GM12878 (cell line): Measurements from ENCODE around the gene TBC1D9B. TPM values are rescaled to one million over a fixed set of nuclear protein-coding genes. Genes with fewer than 3 reads are reported as not detected.

ENCODE experiments used
- ATAC-seq: fragments of 200-7000 bp; cut with Tn5 transposase; 3 replicates; pipeline ENCODE4 v1.9.1; 2020; ENCODE audit warnings: mild to moderate bottlenecking, moderate library complexity
- BruUV-seq: library from RNA; stranded (reverse); fragments of 400-500 nt; replicated peaks from 2 replicates; lab custom pipeline; 2021; lab: Mats Ljungman, UMichigan
- CTCF ChIA-PET: fragments of 300-600 bp; sonication (Branson Sonifier 250); formaldehyde crosslinking; extraction: SDS; loops from one replicate; lab custom pipeline; 2021; ENCODE audit warnings: inconsistent platforms; lab: Yijun Ruan, JAX
- POLR2A ChIA-PET: fragments of 350-600 bp; formaldehyde crosslinking; extraction: SDS; loops from one replicate; lab custom pipeline; 2021; ENCODE audit warnings: inconsistent platforms; lab: Charles Lee
- RAD21 ChIA-PET: fragments of 300-600 bp; sonication (Branson Sonifier 250); formaldehyde crosslinking; loops from one replicate; lab custom pipeline; 2023; ENCODE audit warnings: antibody characterized with exemption; ENCODE audit not compliant: unreplicated experiment; lab: Charles Lee
- SMC1A ChIA-PET: fragments of 300-600 bp; sonication (Branson Sonifier 250); formaldehyde crosslinking; loops from one replicate; lab custom pipeline; 2023; ENCODE audit not compliant: unreplicated experiment, uncharacterized antibody; lab: Charles Lee
- DNase-seq: peaks from one replicate; pipeline ENCODE4 v3.0.0-alpha.2; 2011; ENCODE audit warnings: low read depth, low spot score
- FAIRE-seq: peaks from 3 replicates; lab custom pipeline; 2011; peaks lifted over from hg19 to GRCh38; lab: Jason Lieb, UNC
- H2AFZ ChIP-seq: 2 replicates; pipeline ENCODE4 v1.6.0; 2011; ENCODE audit warnings: low read depth, low read length, control low read depth; ENCODE audit not compliant: control insufficient read depth
- H3K27ac ChIP-seq: 2 replicates; pipeline ENCODE4 v1.5.1; 2011; ENCODE audit warnings: control low read depth; ENCODE audit not compliant: control insufficient read depth, insufficient read depth
- H3K27me3 ChIP-seq, 2 experiments: replicated peaks in 1 of 2; 2 replicates each; pipeline versions ENCODE4 v1.6.0 to v1.6.1; 2011; ENCODE audit warnings: low read length in 1 of 2; ENCODE audit not compliant: control insufficient read depth in 2 of 2, insufficient read depth in 2 of 2
- H3K36me3 ChIP-seq, 2 experiments: 2 replicates each; pipeline ENCODE4 v1.5.1; 2011; ENCODE audit warnings: low read length in 1 of 2; ENCODE audit not compliant: control insufficient read depth in 2 of 2, insufficient read depth in 2 of 2
- H3K4me1 ChIP-seq: 2 replicates; pipeline ENCODE4 v1.6.1; 2011; ENCODE audit warnings: mild to moderate bottlenecking, low read length, moderate library complexity, mixed read lengths; ENCODE audit not compliant: control insufficient read depth, insufficient read depth
- H3K4me2 ChIP-seq: 2 replicates; pipeline ENCODE4 v1.6.0; 2011; ENCODE audit warnings: control low read depth; ENCODE audit not compliant: control insufficient read depth, insufficient read depth
- H3K4me3 ChIP-seq: fragments of 200-600 bp; sonication (generic); 2 replicates; pipeline ENCODE4 v1.5.1; 2016
- H3K79me2 ChIP-seq: 2 replicates; pipeline ENCODE4 v1.6.0; 2011; ENCODE audit warnings: low read length; ENCODE audit not compliant: control insufficient read depth, insufficient read depth
- H3K9ac ChIP-seq: 2 replicates; pipeline ENCODE4 v1.8.0; 2011; ENCODE audit warnings: low read length, control low read depth, mixed read lengths; ENCODE audit not compliant: control insufficient read depth, insufficient read depth
- H3K9me3 ChIP-seq: replicated peaks from 3 replicates; pipeline ENCODE4 v1.5.1; 2011; ENCODE audit warnings: mild to moderate bottlenecking, low read length; ENCODE audit not compliant: control insufficient read depth, insufficient read depth
- H4K20me1 ChIP-seq: 2 replicates; pipeline ENCODE4 v1.6.0; 2011; ENCODE audit not compliant: control insufficient read depth, insufficient read depth
- ATF7 ChIP-seq: fragments of 450-650 bp; IDR thresholded peaks from 2 replicates; pipeline ENCODE4 v1.6.1; 2016; ENCODE audit warnings: low read depth, mild to moderate bottlenecking
- GABPA ChIP-seq: IDR thresholded peaks from 2 replicates; pipeline ENCODE4 v1.6.1; 2014; ENCODE audit warnings: antibody characterized with exemption, low read depth, mild to moderate bottlenecking, inconsistent platforms
- MYC ChIP-seq: IDR thresholded peaks from 2 replicates; pipeline ENCODE4 v1.6.1; 2011; ENCODE audit warnings: mild to moderate bottlenecking, low read length, moderate library complexity, inconsistent platforms; ENCODE audit not compliant: insufficient read depth, insufficient replicate concordance, insufficient read length, severe bottlenecking
- NBN ChIP-seq: fragments of 450-650 bp; IDR thresholded peaks from 2 replicates; pipeline ENCODE4 v1.6.1; 2016
- NR2C2 ChIP-seq: IDR thresholded peaks from 2 replicates; pipeline ENCODE4 v1.6.1; 2011; ENCODE audit warnings: borderline replicate concordance, low read depth; ENCODE audit not compliant: control insufficient read depth, insufficient read length
- RAD21 ChIP-seq: IDR thresholded peaks from 2 replicates; pipeline ENCODE4 v1.6.1; 2011; ENCODE audit warnings: mild to moderate bottlenecking, low read depth, low read length, moderate library complexity; ENCODE audit not compliant: insufficient read depth
- RB1 ChIP-seq: fragments of 450-650 bp; formaldehyde crosslinking; IDR thresholded peaks from 2 replicates; pipeline ENCODE4 v1.6.1; 2017; ENCODE audit warnings: mild to moderate bottlenecking, borderline replicate concordance
- RUNX3 ChIP-seq: IDR thresholded peaks from 2 replicates; pipeline ENCODE4 v1.6.1; 2012; ENCODE audit warnings: low read length, inconsistent platforms
- TCF3 ChIP-seq: IDR thresholded peaks from 2 replicates; pipeline ENCODE4 v1.6.1; 2012; ENCODE audit warnings: low read depth, mild to moderate bottlenecking, low read length, borderline replicate concordance; ENCODE audit not compliant: insufficient read depth
- ZNF274 ChIP-seq: IDR thresholded peaks from one replicate; pipeline ENCODE4 v1.8.0; 2011; ENCODE audit not compliant: insufficient read length, insufficient read depth
- ZSCAN29 ChIP-seq: fragments of 450-650 bp; IDR thresholded peaks from 2 replicates; pipeline ENCODE4 v1.6.1; 2017; ENCODE audit warnings: mild to moderate bottlenecking, moderate library complexity
- WGBS: methylation state at CpG from one replicate; pipeline ENCODE4 v1.1.6; 2016; ENCODE audit warnings: low lambda C conversion rate; ENCODE audit not compliant: insufficient replicate concordance, insufficient coverage; ENCODE audit errors: missing lambda C conversion rate; 5-methylcytosine and 5-hydroxymethylcytosine counted together
- in situ Hi-C: fragments of 300-500 bp; cut with MboI; formaldehyde crosslinking; loops from 9 replicates; pipeline ENCODE4 v1.14.3; 2018; ENCODE audit warnings: mixed read lengths
- intact Hi-C: fragments of 100-400 bp; cut with micrococcal nuclease; formaldehyde crosslinking; loops from one replicate; pipeline ENCODE4 v1.14.2; 2022; ENCODE audit not compliant: unreplicated experiment
- polyA plus RNA-seq, 11 experiments: library from polyadenylated mRNA; depleted of rRNA in 4 of 11; unstranded in 6 of 11; stranded (reverse) in 5 of 11; fragments of >200 nt; fragmentation: Nextera tagmentation in 4 of 11; fragmentation: Illumina TruSeq in 1 of 11; extraction: Ambion mirVana in 4 of 11; extraction: Trizol in 1 of 11; gene quantifications; 1 replicate in 1 of 11; 2 replicates in 10 of 11; pipeline versions ENCODE4 v1.2.1 to v1.2.3, GENCODE V29; 2011 to 2016; ENCODE audit warnings: inconsistent platforms in 2 of 11, missing spikeins in 2 of 11, low read depth in 1 of 11
- total RNA-seq, 4 experiments: library from RNA; depleted of rRNA in 3 of 4; stranded (reverse); fragments of >200 nt in 3 of 4; fragmentation: Illumina TruSeq in 1 of 4; extraction: Trizol in 1 of 4; gene quantifications; 2 replicates each; pipeline versions ENCODE4 v1.2.1 to v1.2.3, GENCODE V29; 2013 to 2021
- TF ChIP-seq, protein P1 (sequence below), 3 experiments: IDR thresholded peaks in 2 of 3; conservative IDR thresholded peaks in 1 of 3; 2 replicates each; pipeline ENCODE4 v1.5.1; 2011; ENCODE audit warnings: low read depth in 3 of 3, low read length in 3 of 3, mild to moderate bottlenecking in 3 of 3, control low read depth in 2 of 3, moderate library complexity in 2 of 3, inconsistent platforms in 1 of 3, mixed read lengths in 1 of 3; ENCODE audit not compliant: control insufficient read depth in 2 of 3, insufficient read depth in 1 of 3; ENCODE audit errors: extremely low read depth in 1 of 3
- TF ChIP-seq, protein P2 (sequence below): fragments of 450-650 bp; IDR thresholded peaks from 2 replicates; pipeline ENCODE4 v1.6.1; 2014; ENCODE audit warnings: mild to moderate bottlenecking
- TF ChIP-seq, protein P3 (sequence below): fragments of 450-650 bp; IDR thresholded peaks from 2 replicates; pipeline ENCODE4 v1.6.1; 2017; ENCODE audit warnings: mild to moderate bottlenecking, low read depth, inconsistent platforms; ENCODE audit not compliant: poor library complexity, severe bottlenecking
- TF ChIP-seq, protein P4 (sequence below): fragments of 150-350 bp; IDR thresholded peaks from 2 replicates; pipeline ENCODE4 v1.6.1; 2014; ENCODE audit warnings: mild to moderate bottlenecking, low read depth, low read length

TBC1D9B gene
- total and polyA plus RNA-seq, 10 of the 15 experiments (the other 5 are each of a cell fraction or from before 2014, with no cell fraction given): 4.0 to 74.2 (median 34.6) TPM

DNA sequence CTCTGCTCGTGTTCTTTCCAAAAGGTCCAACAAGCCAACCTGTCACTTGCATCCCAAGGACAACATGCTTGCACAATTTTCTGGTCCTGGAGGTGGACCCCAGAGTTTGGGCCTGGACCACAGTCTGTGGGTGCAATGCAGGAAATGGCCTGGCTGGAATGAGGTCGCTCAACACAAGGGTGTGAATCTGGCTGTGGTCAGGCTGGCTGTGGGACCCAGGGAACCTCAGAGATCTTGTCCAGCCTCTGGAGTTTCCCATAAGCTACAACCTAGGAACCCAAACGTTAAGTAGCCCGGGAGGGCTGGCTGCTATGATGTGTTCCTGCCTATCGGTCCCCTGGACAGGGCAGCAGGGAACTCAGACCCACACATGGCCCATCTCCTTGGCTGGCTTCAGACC, 15.4 kb downstream of the TBC1D9B start (continued):
- TF ChIP-seq, protein P1, sequence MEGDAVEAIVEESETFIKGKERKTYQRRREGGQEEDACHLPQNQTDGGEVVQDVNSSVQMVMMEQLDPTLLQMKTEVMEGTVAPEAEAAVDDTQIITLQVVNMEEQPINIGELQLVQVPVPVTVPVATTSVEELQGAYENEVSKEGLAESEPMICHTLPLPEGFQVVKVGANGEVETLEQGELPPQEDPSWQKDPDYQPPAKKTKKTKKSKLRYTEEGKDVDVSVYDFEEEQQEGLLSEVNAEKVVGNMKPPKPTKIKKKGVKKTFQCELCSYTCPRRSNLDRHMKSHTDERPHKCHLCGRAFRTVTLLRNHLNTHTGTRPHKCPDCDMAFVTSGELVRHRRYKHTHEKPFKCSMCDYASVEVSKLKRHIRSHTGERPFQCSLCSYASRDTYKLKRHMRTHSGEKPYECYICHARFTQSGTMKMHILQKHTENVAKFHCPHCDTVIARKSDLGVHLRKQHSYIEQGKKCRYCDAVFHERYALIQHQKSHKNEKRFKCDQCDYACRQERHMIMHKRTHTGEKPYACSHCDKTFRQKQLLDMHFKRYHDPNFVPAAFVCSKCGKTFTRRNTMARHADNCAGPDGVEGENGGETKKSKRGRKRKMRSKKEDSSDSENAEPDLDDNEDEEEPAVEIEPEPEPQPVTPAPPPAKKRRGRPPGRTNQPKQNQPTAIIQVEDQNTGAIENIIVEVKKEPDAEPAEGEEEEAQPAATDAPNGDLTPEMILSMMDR (IDR thresholded peaks at IDR 0.05 in 2 of 3, conservative IDR thresholded peaks at IDR 0.05 in 1 of 3; ENCODE audit: control insufficient read depth in 2 of 3, extremely low read depth in 1 of 3, insufficient read depth in 1 of 3, low read depth in 3 of 3, low read length in 3 of 3): 0 out of 6 replicates have a peak, but pooled peaks of 1 of the 3 experiments have one; percentile 3
- TF ChIP-seq GABPA: no peak
- TF ChIP-seq, protein P2, sequence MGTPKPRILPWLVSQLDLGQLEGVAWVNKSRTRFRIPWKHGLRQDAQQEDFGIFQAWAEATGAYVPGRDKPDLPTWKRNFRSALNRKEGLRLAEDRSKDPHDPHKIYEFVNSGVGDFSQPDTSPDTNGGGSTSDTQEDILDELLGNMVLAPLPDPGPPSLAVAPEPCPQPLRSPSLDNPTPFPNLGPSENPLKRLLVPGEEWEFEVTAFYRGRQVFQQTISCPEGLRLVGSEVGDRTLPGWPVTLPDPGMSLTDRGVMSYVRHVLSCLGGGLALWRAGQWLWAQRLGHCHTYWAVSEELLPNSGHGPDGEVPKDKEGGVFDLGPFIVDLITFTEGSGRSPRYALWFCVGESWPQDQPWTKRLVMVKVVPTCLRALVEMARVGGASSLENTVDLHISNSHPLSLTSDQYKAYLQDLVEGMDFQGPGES: no peak
- no peak for TF ChIP-seq ATF7
- TF ChIP-seq ZSCAN29: no peak

DNA sequence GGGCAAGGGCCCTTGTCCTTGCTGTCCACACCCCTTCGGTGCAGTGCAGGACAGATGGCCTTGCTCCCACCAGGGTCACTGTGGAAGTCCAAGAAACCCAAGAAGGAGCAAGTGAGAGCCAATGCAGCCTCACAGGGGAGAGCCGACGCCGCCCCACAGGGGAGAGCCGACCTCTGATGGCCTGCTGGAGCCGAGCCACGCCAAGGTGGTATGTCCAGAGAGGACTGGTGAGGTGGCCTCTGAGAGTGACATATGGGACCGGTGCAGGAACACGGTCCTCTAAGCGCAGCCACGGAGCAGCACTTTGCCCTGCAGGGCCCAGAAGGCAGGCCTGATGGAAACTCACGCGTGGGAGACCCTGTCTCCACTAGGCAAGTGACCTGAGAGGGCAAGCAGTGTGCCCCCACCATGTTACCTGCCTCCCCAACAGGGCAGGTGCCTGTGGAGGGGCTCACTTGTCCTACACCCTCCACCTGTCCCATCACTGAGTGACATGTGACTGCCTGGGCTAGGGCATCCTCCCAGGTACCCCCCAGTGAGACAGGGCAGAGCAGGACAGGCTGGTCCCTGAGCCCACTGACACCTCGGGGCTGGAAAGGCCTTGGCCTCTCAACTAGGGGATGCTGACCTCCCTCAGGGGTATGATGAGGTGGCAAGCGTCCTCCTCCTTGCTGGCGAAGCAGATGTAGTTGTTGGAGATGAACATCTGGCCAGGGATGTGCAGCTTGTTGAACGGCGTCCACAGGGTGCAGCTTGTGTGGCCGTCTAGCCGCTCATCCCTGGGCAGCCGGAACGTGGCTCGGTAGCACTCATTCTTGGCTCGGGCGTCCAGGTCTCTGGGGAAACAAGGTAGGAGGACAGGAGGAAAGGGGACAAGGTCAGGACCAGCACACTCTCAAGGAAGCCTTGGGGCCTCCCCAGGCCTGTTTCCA, 16.7 kb downstream of the TBC1D9B start:
- in situ Hi-C loops: no loop called here
- H3K27me3 ChIP-seq: no peaks in the 10 kb centered on the region
- DNase-seq: no peak
- RAD21 ChIA-PET: no interaction called here
- H3K27ac ChIP-seq: no peak overlapping the region
- FAIRE-seq: no peak
- H4K20me1 ChIP-seq: no peaks in the 10 kb centered on the region
- no TSS peak for BruUV-seq
- no peaks in the 10 kb centered on the region for H3K4me1 ChIP-seq
- no peak overlapping the region for H3K9ac ChIP-seq
- intact Hi-C loops: no loop called here
- 96% methylated on average over 17 of the region's 25 CpGs for WGBS
- no peaks in the 10 kb centered on the region; the same call in 2 of the 3 replicates for H3K9me3 ChIP-seq
- H2AFZ ChIP-seq: no peak overlapping the region
- H3K79me2 ChIP-seq: no peaks in the 10 kb centered on the region
- SMC1A ChIA-PET: no interaction called here
- no peak for ATAC-seq
- no peak overlapping the region for H3K4me2 ChIP-seq
- H3K36me3 ChIP-seq: peaks cover 13 to 40% of the 10 kb centered on the region in 2 experiments
- CTCF ChIA-PET: no interaction called here
- H3K4me3 ChIP-seq: no peak overlapping the region
- POLR2A ChIA-PET: no interaction called here
- TF ChIP-seq RAD21: no peak
- TF ChIP-seq RB1: no peak
- TF ChIP-seq, protein P3, sequence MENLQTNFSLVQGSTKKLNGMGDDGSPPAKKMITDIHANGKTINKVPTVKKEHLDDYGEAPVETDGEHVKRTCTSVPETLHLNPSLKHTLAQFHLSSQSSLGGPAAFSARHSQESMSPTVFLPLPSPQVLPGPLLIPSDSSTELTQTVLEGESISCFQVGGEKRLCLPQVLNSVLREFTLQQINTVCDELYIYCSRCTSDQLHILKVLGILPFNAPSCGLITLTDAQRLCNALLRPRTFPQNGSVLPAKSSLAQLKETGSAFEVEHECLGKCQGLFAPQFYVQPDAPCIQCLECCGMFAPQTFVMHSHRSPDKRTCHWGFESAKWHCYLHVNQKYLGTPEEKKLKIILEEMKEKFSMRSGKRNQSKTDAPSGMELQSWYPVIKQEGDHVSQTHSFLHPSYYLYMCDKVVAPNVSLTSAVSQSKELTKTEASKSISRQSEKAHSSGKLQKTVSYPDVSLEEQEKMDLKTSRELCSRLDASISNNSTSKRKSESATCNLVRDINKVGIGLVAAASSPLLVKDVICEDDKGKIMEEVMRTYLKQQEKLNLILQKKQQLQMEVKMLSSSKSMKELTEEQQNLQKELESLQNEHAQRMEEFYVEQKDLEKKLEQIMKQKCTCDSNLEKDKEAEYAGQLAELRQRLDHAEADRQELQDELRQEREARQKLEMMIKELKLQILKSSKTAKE: no peak
- no peak for TF ChIP-seq ZNF274
- no peak for TF ChIP-seq MYC
- no peak for TF ChIP-seq NBN
- TF ChIP-seq TCF3: no peak
- TF ChIP-seq RUNX3: no peak
- no peak for TF ChIP-seq NR2C2
- TF ChIP-seq, protein P4, sequence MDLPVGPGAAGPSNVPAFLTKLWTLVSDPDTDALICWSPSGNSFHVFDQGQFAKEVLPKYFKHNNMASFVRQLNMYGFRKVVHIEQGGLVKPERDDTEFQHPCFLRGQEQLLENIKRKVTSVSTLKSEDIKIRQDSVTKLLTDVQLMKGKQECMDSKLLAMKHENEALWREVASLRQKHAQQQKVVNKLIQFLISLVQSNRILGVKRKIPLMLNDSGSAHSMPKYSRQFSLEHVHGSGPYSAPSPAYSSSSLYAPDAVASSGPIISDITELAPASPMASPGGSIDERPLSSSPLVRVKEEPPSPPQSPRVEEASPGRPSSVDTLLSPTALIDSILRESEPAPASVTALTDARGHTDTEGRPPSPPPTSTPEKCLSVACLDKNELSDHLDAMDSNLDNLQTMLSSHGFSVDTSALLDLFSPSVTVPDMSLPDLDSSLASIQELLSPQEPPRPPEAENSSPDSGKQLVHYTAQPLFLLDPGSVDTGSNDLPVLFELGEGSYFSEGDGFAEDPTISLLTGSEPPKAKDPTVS: no peak
